Skin epidermis (tissue), 12 donors: ENCODE data around the gene SPTLC3.

Experiments
- H3K27ac ChIP-seq, 21 experiments: fragments of 200-600 bp; sonication (generic) in 11 of 21; one replicate each; pipeline ENCODE4 v1.5.0; 2020; ENCODE audit warnings: mild to moderate bottlenecking in 3 of 21, inconsistent platforms in 2 of 21, moderate library complexity in 2 of 21
- H3K4me3 ChIP-seq, 7 experiments: fragments of 200-600 bp; sonication (generic) in 2 of 7; one replicate each; pipeline ENCODE4 v1.5.0; 2020; ENCODE audit warnings: inconsistent platforms in 2 of 7, mild to moderate bottlenecking in 2 of 7, moderate library complexity in 1 of 7

The SPTLC3 gene

GRCh38 chr20:13120471-13120870, 111.7 kb downstream of the SPTLC3 start:
- Histone ChIP-seq H3K27ac (no peak overlapping the region), H3K4me3 (no peak overlapping the region)

DNA sequence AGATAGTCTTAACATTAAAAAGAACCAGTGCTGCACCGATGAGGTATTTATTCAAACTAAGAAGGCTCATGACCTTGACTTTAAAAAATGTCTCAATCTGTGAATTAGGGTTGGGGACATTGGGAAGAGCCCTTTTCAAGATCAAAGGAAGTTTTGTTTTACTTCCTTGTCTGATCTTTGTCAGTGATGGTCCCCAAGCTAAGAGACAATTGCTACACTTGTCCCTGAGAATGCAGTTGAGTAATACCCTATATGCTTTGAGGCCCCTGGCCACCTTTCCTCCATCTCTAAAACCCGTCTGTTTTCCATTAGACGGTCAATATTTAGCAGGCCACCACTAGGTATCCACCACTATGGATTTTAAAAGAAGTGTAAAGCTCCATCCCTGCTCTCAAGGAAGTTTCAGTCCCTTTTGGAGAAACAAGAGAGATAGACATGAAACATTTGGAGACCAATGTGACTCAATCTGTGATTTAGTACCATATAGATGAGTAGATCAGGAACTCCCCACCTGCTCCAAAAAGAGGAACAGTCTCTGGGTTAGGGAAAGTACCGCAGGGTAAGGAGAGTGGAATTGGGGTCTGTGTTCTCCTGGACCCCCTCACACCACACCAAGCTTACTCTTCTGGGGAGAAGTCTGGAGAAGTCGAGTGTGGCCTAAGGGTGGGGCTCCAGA, 113.2 kb downstream of the SPTLC3 start:
- H3K4me3 ChIP-seq: no peak overlapping the region
- no peak overlapping the region for H3K27ac ChIP-seq

DNA sequence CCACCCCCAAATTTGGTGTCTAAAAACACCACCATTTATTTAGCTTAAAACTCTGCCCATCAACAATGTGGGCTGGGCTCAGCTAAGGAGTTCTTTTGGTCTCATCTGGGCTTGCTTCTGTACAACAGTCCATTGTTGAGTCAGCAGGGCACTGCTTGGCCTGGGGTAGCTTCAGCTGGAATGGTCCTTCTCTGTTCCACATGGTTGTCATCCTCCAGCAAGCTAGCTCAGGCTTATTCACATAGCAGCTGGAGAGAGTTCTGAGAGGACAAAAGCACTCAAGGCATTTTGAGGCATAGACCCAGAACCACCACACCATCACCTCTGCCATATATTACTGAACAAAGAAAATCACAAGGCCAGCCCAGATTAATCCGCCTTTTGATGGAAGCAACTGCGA, 116.7 kb downstream of the SPTLC3 start:
- Histone ChIP-seq H3K4me3 (no peak overlapping the region), H3K27ac (no peak overlapping the region)

GRCh38 chr20:13128173-13128572, 119.4 kb downstream of the SPTLC3 start:
- Histone ChIP-seq H3K4me3 (no peak overlapping the region), H3K27ac (no peak overlapping the region)

GRCh38 chr20:13130061-13130706, 121.4 kb downstream of the SPTLC3 start:
- H3K4me3 ChIP-seq: no peak overlapping the region
- no peak overlapping the region for H3K27ac ChIP-seq

GRCh38 chr20:13130707-13131103, 121.9 kb downstream of the SPTLC3 start:
- no peak overlapping the region for H3K27ac ChIP-seq
- no peak overlapping the region for H3K4me3 ChIP-seq

- Histone ChIP-seq H3K4me3 (no peak overlapping the region), H3K27ac (no peak overlapping the region)
These were observed 122.9 kb downstream of the SPTLC3 start for GRCh38 chr20:13131688-13132087.

- Histone ChIP-seq H3K27ac (no peak overlapping the region), H3K4me3 (no peak overlapping the region)
These were observed 130.8 kb downstream of the SPTLC3 start for GRCh38 chr20:13139459-13140150.

DNA sequence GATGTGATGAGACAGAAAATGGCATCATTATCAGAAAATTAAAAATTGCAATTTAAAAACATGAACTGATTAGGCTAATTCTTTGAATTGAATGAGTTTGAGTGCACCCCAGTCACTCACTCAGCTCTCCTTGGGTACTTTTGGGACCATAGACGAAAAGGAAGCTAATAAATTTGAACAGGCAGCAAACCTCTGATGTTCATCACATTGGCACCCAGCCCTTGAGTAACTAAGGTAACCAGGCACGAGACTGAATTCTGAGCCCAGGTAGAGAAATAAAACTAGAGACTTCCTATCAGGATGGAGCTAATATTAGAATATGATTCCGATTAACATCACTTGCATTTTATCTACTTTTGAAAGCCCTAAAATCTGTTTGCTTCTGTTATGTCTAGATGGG, 131.4 kb downstream of the SPTLC3 start:
- Histone ChIP-seq H3K4me3 (no peak overlapping the region), H3K27ac (no peak overlapping the region)

DNA sequence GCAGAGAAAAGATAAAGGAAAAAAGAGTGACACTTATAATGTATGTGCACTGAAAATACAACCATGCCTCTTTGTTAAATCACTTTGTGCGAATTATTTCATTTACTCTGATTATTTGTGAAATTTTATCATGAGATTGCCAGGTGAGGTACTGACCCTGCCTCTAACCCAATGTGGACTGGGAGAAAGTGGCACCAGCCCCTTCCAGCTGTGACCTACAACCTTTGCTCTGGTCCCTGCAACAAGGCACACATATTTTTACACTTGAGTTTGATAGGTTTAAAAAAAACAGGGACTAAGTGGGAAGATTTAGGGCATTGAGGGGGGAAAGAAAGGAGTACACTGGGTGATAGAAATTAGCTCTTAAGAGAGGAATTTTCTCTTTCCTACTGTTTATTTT, 132.0 kb downstream of the SPTLC3 start:
- no peak overlapping the region for H3K27ac ChIP-seq

GRCh38 chr20:13141546-13141945, 132.8 kb downstream of the SPTLC3 start:
- no peak overlapping the region for H3K4me3 ChIP-seq
- H3K27ac ChIP-seq: no peak overlapping the region

More for the DNA sequence above, 132.0 kb downstream of the SPTLC3 start:
- no peak overlapping the region for H3K4me3 ChIP-seq

GRCh38 chr20:13142143-13142542, 133.4 kb downstream of the SPTLC3 start:
- Histone ChIP-seq H3K27ac (no peak overlapping the region), H3K4me3 (no peak overlapping the region)

DNA sequence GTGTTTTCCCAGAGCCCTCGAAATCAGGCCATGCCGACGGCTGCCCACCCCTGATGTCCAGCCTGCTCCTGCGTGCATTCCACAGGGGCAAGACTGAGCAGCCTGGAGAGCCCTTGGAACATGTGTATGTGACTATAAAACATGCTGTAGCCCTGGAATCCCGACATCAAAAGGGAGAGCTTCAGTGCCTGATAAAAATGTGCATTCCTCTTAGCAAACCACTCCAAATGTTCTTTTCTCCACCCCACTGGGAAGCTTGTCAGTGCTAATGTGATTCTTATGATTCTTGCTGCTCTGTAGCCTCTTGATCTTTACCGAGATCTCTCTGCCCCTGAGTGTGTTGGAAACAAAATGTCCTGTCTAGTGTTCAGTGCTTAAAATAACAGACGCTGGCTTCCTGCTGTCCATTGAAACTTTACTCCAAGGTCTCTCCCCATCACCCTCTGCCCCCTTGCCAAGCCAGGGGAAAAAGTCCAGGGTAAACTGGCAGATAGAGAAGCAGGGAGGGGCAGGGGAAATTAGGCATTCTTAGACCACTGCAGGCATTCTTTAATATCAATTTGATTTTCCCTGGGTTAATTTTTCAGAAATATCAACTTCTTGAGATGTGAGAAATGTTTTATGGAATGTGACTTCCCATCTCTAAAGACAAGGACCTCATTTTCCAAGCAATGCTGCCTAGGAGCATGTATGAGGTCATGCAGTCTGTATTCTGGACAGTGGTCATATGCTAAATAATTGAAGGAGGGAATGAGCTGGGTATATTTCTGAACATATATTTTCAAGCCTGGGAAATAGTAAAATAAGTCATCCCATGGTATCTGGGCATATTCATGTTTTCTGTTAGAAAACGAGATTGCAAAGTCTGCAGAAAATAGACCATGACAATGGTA, 138.5 kb downstream of the SPTLC3 start:
- H3K4me3 ChIP-seq: no peak overlapping the region
- peak overlapping the region in 6 of 21 experiments; percentile 17 to 67 (median 38) for H3K27ac ChIP-seq

GRCh38 chr20:13147971-13148370, 139.2 kb downstream of the SPTLC3 start:
- Histone ChIP-seq H3K27ac (peak overlapping the region in 5 of 21 experiments; percentile 17 to 76 (median 65)), H3K4me3 (no peak overlapping the region)

DNA sequence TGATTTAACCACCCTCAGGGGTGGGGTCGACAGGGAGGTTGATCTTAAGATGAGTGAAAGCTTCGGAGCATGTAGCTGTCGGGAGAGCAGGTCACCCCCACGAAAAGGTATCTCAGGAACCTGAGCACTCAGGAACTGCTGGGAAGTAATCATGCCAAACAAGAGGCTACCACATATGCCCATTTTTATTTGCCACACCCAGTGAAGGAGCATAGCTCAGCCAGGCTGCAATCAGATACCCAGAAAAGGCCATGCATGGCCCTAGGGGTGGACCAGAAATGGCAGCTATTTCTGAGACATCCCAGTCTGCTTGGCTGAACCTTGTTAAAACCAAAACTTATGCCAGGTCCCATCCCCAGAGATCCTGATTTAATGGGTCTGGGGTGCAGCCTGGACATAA, 139.6 kb downstream of the SPTLC3 start:
- Histone ChIP-seq H3K27ac (peak overlapping the region in 3 of 21 experiments; percentile 65 to 76 (median 66)), H3K4me3 (no peak overlapping the region)

GRCh38 chr20:13148961-13149360, 140.2 kb downstream of the SPTLC3 start:
- H3K4me3 ChIP-seq: no peak overlapping the region
- H3K27ac ChIP-seq: peak overlapping the region in 3 of 21 experiments; percentile 65 to 76 (median 66)

- Histone ChIP-seq H3K4me3 (no peak overlapping the region), H3K27ac (peak overlapping the region in 3 of 21 experiments; percentile 0 to 54 (median 14))
These were observed 140.8 kb downstream of the SPTLC3 start for GRCh38 chr20:13149371-13150105.

- no peak overlapping the region for H3K4me3 ChIP-seq
- peak overlapping the region in 1 of 21 experiments; percentile 57 for H3K27ac ChIP-seq
These were observed 149.6 kb downstream of the SPTLC3 start for GRCh38 chr20:13158369-13158768.

- Histone ChIP-seq H3K4me3 (no peak overlapping the region), H3K27ac (no peak overlapping the region)
These were observed 151.1 kb downstream of the SPTLC3 start for GRCh38 chr20:13159889-13160288.
